Lower lobe of right lung (tissue), 2 donors: ENCODE measurements around the gene LRRFIP1. TPM values are rescaled to one million over a fixed set of nuclear protein-coding genes. Genes with fewer than 3 reads are reported as not detected.
A peak's percentile ranks its signal among the peaks of the same experiment; 100 is the strongest.
"Not testable (repeated sequence)": the region's sequence is repeated elsewhere in the genome, so short reads cannot be mapped to it uniquely, and the experiment has no call there.

Experiments used
- ATAC-seq, 2 donors: fragments of 200-7000 bp; cut with Tn5 transposase; one replicate each; pipeline ENCODE4 v1.9.1; 2020 to 2022; ENCODE audit warnings: mild to moderate bottlenecking in 2 of 2, moderate library complexity in 2 of 2
- DNase-seq: peaks from one replicate; pipeline ENCODE4 v3.0.0-alpha.2; 2020
- H3K27ac ChIP-seq: fragments of 200-600 bp; one replicate; pipeline ENCODE4 v1.8.0; 2022
- H3K27me3 ChIP-seq: fragments of 200-600 bp; one replicate; pipeline ENCODE4 v1.8.0; 2022; ENCODE audit warnings: low read depth
- H3K36me3 ChIP-seq: fragments of 200-600 bp; one replicate; pipeline ENCODE4 v1.8.0; 2022; ENCODE audit warnings: mild to moderate bottlenecking
- H3K4me1 ChIP-seq: fragments of 200-600 bp; one replicate; pipeline ENCODE4 v1.8.0; 2022
- H3K4me3 ChIP-seq: fragments of 200-600 bp; one replicate; pipeline ENCODE4 v1.8.0; 2022; ENCODE audit warnings: mild to moderate bottlenecking
- H3K9me3 ChIP-seq: fragments of 200-600 bp; one replicate; pipeline ENCODE4 v1.8.0; 2022
- intact Hi-C: fragments of 100-400 bp; cut with DNase I; formaldehyde crosslinking; loops from one replicate; pipeline ENCODE4 v1.11.0; 2022
- total RNA-seq: library from RNA; stranded (reverse); fragmentation: NEBNext Ultra II Directional; extraction: Animal tissue kit (Norgen Biotek cat#: 25700); gene quantifications from one replicate; pipeline ENCODE4 v1.2.1, GENCODE V29; 2021
- TF ChIP-seq, protein P1 (sequence below): fragments of 200-600 bp; IDR thresholded peaks from one replicate; pipeline ENCODE4 v1.8.0; 2022; ENCODE audit warnings: antibody characterized with exemption, mild to moderate bottlenecking
- donor health status: DM: no; HTN: yes; CAD: no; lungs with severe emphysema.

LRRFIP1 gene
- total RNA-seq, 1 donor from 2014 or later: 180 TPM

DNA sequence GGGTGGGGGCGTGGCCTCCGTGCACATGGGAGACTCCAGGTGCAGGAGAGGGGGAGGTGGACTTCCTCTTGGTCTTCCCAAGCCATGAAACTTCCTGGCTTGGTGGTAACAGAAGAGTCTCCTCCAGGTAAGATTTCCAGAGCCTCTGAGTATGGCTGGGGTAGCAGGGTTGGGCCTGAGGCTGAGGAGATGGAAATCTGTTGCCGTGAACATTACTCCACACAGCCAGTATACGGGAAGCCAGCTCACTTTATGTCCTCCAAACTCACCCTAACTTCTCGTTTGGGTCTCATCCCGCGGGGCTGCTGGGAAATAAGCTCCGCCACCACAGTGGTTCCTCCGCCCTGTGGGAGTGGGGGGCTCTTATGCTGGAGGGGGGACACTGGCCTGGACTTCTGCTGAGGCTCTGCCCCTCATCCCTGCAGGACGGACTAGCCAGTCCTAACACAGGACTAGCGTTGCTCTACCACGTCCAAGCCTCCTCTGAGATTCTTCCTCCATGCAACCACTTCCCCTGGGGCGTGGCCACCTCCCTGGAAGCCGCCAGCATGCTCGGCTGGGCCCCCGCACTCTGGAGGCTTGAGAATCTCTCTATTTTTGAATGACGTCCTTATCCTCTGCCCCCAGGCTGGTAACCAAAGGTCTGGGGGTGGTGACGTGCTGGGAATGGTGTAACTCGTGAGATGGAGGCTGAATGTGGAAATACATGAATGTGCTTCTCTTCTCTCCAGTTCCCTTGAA, 36.1 kb upstream of the LRRFIP1 start:
- intact Hi-C loops: no loop called here
- H3K27ac ChIP-seq: peak overlapping the region; percentile 76
- H3K9me3 ChIP-seq: no peaks in the 10 kb centered on the region
- peak overlapping the region; percentile 42 for H3K4me3 ChIP-seq
- DNase-seq (peak; percentile 78), ATAC-seq (peak; percentile 30 to 46)
- peaks cover 35% of the 10 kb centered on the region for H3K4me1 ChIP-seq
- TF ChIP-seq, protein P1, sequence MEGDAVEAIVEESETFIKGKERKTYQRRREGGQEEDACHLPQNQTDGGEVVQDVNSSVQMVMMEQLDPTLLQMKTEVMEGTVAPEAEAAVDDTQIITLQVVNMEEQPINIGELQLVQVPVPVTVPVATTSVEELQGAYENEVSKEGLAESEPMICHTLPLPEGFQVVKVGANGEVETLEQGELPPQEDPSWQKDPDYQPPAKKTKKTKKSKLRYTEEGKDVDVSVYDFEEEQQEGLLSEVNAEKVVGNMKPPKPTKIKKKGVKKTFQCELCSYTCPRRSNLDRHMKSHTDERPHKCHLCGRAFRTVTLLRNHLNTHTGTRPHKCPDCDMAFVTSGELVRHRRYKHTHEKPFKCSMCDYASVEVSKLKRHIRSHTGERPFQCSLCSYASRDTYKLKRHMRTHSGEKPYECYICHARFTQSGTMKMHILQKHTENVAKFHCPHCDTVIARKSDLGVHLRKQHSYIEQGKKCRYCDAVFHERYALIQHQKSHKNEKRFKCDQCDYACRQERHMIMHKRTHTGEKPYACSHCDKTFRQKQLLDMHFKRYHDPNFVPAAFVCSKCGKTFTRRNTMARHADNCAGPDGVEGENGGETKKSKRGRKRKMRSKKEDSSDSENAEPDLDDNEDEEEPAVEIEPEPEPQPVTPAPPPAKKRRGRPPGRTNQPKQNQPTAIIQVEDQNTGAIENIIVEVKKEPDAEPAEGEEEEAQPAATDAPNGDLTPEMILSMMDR: no peak
- no peaks in the 10 kb centered on the region for H3K27me3 ChIP-seq
- no peaks in the 10 kb centered on the region for H3K36me3 ChIP-seq

DNA sequence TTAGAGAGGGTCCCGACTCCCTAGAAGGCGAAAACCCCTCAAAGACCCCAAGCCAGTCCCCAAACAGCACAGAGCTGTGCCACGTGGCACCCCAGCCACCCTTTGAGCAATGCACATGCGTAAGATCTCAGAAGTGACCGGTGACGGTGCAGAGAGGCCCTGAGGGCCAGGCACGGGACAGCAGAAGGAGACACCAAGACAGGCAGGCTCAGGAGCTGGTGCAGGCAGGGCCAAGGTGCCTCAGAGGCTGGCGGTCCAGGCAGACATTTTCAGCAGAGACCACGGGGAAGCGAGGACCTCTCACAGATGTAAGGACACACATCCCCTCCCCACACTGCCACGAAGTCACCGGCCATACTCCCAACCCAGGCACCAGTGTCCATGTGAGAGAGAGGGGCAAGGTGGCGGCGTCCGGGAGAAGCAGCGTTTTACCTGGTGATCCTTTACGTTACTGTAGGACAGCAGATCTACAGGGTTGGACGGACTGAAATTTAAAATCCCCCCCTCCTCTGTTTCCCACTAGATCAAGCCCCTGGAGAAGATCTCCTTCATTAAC, 34.9 kb upstream of the LRRFIP1 start:
- H3K4me3 ChIP-seq: no peak overlapping the region
- DNase-seq (no peak), ATAC-seq (no peak)
- TF ChIP-seq, protein P1: no peak
- no peak overlapping the region for H3K27ac ChIP-seq
- no peaks in the 10 kb centered on the region for H3K27me3 ChIP-seq
- H3K9me3 ChIP-seq: no peaks in the 10 kb centered on the region
- peaks cover 35% of the 10 kb centered on the region for H3K4me1 ChIP-seq
- intact Hi-C loops: no loop called here
- no peaks in the 10 kb centered on the region for H3K36me3 ChIP-seq

DNA sequence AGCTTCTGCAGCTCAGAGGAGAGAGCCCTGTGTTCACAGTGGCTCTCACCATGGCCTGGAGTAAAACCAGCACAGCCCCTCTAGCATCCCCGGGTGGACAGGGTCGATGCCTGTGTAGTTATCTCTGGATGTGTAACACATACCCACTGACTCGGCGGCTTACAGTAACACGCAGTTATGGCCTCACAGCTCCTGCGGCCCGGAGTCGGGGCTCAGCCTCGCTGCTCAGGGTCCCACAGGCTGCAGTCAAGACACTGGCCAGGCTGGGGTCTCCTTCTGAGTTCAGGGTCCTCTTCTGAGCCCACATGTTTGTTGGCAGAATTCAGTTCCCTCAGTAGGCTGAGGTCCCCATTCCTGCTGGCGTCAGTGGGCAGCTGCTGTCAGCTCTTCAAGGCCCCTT, 34.4 kb upstream of the LRRFIP1 start:
- Histone ChIP-seq H3K27me3 (no peaks in the 10 kb centered on the region), H3K27ac (no peak overlapping the region), H3K4me3 (no peak overlapping the region), H3K36me3 (no peaks in the 10 kb centered on the region), H3K4me1 (peaks cover 35% of the 10 kb centered on the region), H3K9me3 (no peaks in the 10 kb centered on the region)
- TF ChIP-seq, protein P1: no peak
- ATAC-seq (no peak), DNase-seq (no peak)
- intact Hi-C loops: no loop called here

DNA sequence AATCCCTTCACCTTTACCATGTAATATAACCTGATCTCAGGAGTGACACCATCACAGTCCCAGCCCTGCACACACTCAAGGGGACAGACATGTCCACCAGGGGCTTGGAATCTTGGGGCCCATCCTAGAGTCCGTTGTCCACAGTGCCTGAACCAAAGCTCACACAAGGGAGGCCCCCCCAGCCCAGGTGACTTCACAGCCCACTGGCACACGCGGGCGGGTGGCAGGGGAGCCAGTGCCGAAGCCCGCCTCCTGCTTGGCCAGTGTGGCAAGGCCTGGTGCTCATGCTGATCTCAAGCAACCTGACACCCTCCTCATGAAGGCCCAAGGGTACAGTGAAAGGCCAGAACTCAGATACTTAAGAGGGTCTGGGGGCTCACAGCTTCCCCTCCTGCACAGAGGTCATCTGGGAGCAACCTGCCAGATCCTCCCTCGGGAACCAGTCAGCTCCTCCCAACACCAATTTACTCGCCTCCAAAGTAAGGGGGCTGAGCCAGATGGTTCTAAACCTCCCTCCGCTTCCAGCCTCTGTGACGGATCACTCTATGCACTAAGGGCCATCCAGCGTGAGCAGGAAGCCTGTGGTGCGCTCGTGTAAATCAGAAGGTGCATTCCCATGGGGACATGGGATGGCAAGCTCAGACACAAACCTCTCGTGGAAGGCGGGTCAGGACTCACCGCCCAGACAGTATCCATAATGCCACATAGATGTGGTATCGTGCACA, 33.6 kb upstream of the LRRFIP1 start:
- H3K4me1 ChIP-seq: peaks cover 35% of the 10 kb centered on the region
- no peak for DNase-seq
- intact Hi-C loops: no loop called here
- H3K36me3 ChIP-seq: no peaks in the 10 kb centered on the region
- no peak for ATAC-seq
- H3K9me3 ChIP-seq: no peaks in the 10 kb centered on the region
- TF ChIP-seq, protein P1: no peak
- no peak overlapping the region for H3K4me3 ChIP-seq
- H3K27ac ChIP-seq: peak overlapping the region; percentile 75
- H3K27me3 ChIP-seq: no peaks in the 10 kb centered on the region

DNA sequence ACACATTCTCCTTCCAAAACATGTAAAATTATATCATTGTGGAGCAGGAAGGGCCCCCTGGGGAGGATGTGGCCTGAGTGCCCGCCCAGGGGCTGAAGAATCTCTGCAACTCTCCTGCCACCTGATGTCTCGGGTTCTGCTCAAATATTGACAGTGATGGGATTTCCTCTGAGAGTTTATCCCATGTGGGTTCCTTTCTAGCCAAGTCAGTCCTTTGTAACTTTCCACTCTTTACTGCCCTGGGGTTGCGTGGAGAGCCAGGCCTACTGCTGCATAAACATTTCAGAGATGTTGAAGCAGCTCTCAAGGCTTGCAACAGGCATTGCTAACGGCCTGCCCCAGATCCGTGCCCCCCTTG, 32.9 kb upstream of the LRRFIP1 start:
- Histone ChIP-seq H3K36me3 (no peaks in the 10 kb centered on the region), H3K27me3 (no peaks in the 10 kb centered on the region), H3K27ac (peak overlapping the region; percentile 75), H3K9me3 (no peaks in the 10 kb centered on the region), H3K4me3 (no peak overlapping the region), H3K4me1 (peaks cover 34% of the 10 kb centered on the region)
- ATAC-seq (peak; percentile 22 to 42), DNase-seq (no peak)
- TF ChIP-seq, protein P1: no peak
- intact Hi-C loops: no loop called here

DNA sequence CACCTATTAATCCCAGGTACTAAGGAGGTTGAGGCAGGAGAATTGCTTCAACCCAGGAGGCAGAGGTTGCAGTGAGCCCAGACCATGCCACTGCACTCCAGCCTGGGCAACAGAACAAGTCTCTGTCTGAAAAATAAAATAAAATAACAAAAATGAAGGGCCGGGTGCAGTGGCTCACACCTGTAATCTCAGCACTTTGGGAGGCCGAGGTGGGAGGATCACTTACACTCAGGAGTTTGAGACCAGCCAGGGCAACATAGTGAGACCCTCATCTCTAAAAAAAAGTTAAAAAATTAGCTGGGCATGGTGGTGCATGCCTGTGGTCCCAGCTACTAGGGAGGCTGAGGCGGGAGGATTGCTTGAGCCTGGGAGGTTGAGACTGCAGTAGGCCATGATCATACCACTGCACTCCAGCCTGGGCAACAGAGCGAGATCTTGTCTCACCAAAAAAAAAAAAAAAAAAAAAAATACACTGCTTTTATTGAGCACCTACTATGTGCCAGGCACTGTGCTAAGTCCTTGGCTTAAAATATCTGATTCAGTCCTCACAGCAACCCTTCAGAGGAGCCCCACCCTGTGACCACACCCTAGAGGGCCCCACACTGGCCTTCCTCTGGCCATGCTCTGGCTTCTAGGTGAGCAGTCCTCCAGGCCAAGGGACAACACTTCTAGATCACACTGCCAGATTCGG, 31.4 kb upstream of the LRRFIP1 start:
- intact Hi-C loops, H3K36me3 ChIP-seq, ATAC-seq, DNase-seq, H3K9me3 ChIP-seq, H3K27me3 ChIP-seq, H3K4me3 ChIP-seq, H3K27ac ChIP-seq: not testable (repeated sequence)
- H3K4me1 ChIP-seq: peaks cover 37% of the 10 kb centered on the region
